PC-3 (cell line): Measurements from ENCODE around the gene CFAP20DC. TPM values are rescaled to one million over a fixed set of nuclear protein-coding genes. Genes with fewer than 3 reads are reported as not detected.

Experiments
- ATAC-seq: fragments of 200-7000 bp; cut with Tn5 transposase; 2 replicates; pipeline ENCODE4 v1.9.1; 2020; ENCODE audit warnings: mild to moderate bottlenecking, moderate library complexity
- BruUV-seq: library from RNA; stranded (reverse); fragments of 400-500 nt; replicated peaks from 2 replicates; lab custom pipeline; 2021; lab: Mats Ljungman, UMichigan
- CTCF ChIA-PET: fragments of 300-600 bp; sonication (Branson Sonifier 250); formaldehyde crosslinking; loops from one replicate; lab custom pipeline; 2022; ENCODE audit warnings: antibody characterized with exemption; lab: Charles Lee
- POLR2A ChIA-PET: fragments of 300-600 bp; sonication (Branson Sonifier 250); formaldehyde crosslinking; loops from one replicate; lab custom pipeline; 2022; ENCODE audit warnings: antibody characterized with exemption; ENCODE audit not compliant: unreplicated experiment; lab: Charles Lee
- DNase-seq: peaks from one replicate; pipeline ENCODE4 v3.0.0-alpha.2; 2015
- H2AFZ ChIP-seq: fragments of 300-600 bp; sonication (generic); 2 replicates; pipeline ENCODE4 v1.6.0; 2016; ENCODE audit warnings: antibody characterized with exemption, low read length
- H3F3A ChIP-seq: fragments of 300-600 bp; sonication (generic); one replicate; pipeline ENCODE4 v1.6.0; 2017; ENCODE audit warnings: antibody characterized with exemption, low read length, control low read depth, mild to moderate bottlenecking; ENCODE audit not compliant: unreplicated experiment
- H3K27ac ChIP-seq: fragments of 300-600 bp; sonication (generic); 2 replicates; pipeline ENCODE4 v1.5.1; 2016; ENCODE audit warnings: mild to moderate bottlenecking, low read length
- H3K27me3 ChIP-seq: fragments of 300-600 bp; sonication (generic); 2 replicates; pipeline ENCODE4 v1.6.1; 2016; ENCODE audit warnings: low read length, mixed read lengths
- H3K36me3 ChIP-seq: fragments of 300-600 bp; sonication (generic); 2 replicates; pipeline ENCODE4 v1.6.1; 2016; ENCODE audit warnings: low read depth, mixed run types, low read length, mixed read lengths
- H3K4me1 ChIP-seq: fragments of 300-600 bp; sonication (generic); 2 replicates; pipeline ENCODE4 v1.5.1; 2016; ENCODE audit warnings: low read length; ENCODE audit not compliant: insufficient read depth
- H3K4me2 ChIP-seq: fragments of 300-600 bp; sonication (generic); 2 replicates; pipeline ENCODE4 v1.6.0; 2016; ENCODE audit warnings: low read length
- H3K4me3 ChIP-seq: fragments of 300-600 bp; sonication (generic); 2 replicates; pipeline ENCODE4 v1.5.1; 2016; ENCODE audit warnings: mild to moderate bottlenecking, low read length, mixed read lengths
- H3K79me2 ChIP-seq: fragments of 300-600 bp; sonication (generic); 2 replicates; pipeline ENCODE4 v1.6.1; 2017; ENCODE audit warnings: low read length, mixed read lengths
- H3K9ac ChIP-seq: fragments of 300-600 bp; sonication (generic); 2 replicates; pipeline ENCODE4 v1.6.0; 2016; ENCODE audit warnings: mild to moderate bottlenecking, low read length
- H3K9me2 ChIP-seq: fragments of 300-600 bp; sonication (generic); replicated peaks from 2 replicates; pipeline ENCODE4 v1.6.1; 2016; ENCODE audit warnings: mixed run types, low read length, mixed read lengths
- H3K9me3 ChIP-seq: fragments of 300-600 bp; sonication (generic); 2 replicates; pipeline ENCODE4 v1.6.1; 2016; ENCODE audit warnings: low read length, mixed read lengths
- H4K20me1 ChIP-seq: fragments of 300-600 bp; sonication (generic); 2 replicates; pipeline ENCODE4 v1.6.1; 2016; ENCODE audit warnings: low read length, mixed read lengths
- EZH2 ChIP-seq: fragments of 300-600 bp; sonication (generic); IDR thresholded peaks from one replicate; pipeline ENCODE4 v1.6.1; 2017; ENCODE audit warnings: antibody characterized with exemption, mild to moderate bottlenecking, low read length; ENCODE audit not compliant: unreplicated experiment
- EZH2phosphoT487 ChIP-seq: fragments of 300-600 bp; sonication (generic); IDR thresholded peaks from 2 replicates; pipeline ENCODE4 v1.6.1; 2018; ENCODE audit warnings: mild to moderate bottlenecking, antibody characterized with exemption, low read length, borderline replicate concordance
- intact Hi-C: fragments of 100-400 bp; cut with micrococcal nuclease; formaldehyde crosslinking; loops from 2 replicates; pipeline ENCODE4 v1.9.0; 2023
- total RNA-seq: library from RNA; depleted of rRNA; stranded (reverse); fragments of >200 nt; gene quantifications from 2 replicates; pipeline ENCODE4 v1.2.3, GENCODE V29; 2014
- TF ChIP-seq, protein P1 (sequence below): fragments of 300-600 bp; sonication (generic); conservative IDR thresholded peaks from 2 replicates; pipeline ENCODE4 v1.5.1; 2017; ENCODE audit warnings: antibody characterized with exemption, low read depth, mild to moderate bottlenecking, low read length

The CFAP20DC gene
- total RNA-seq, 1 experiment from 2014 or later = 15.4 TPM

DNA sequence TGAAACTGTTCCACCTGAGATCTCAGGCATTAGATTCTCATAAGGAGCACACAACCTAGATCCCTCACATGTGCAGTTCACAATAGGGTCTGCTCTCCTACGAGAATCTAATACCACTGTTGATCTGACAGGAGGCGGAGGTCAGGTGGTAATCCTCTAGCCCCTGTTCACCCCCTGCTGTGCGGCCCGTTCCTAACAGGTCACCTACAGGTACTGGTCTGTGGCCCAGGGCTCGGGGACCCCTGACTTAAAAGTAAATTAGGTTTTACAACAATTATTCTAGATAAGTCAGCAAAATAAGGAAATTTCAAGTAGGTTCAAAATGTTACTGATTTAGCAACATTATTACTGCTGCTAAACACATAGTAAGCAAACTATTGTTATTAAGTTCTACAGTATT, 58.2 kb downstream of the CFAP20DC start:
- H2AFZ ChIP-seq = no peak overlapping the region
- H3K27me3 ChIP-seq = no peaks in the 10 kb centered on the region
- H3K9ac ChIP-seq = no peak overlapping the region
- no peaks in the 10 kb centered on the region for H3K9me2 ChIP-seq
- TF ChIP-seq, protein P1, sequence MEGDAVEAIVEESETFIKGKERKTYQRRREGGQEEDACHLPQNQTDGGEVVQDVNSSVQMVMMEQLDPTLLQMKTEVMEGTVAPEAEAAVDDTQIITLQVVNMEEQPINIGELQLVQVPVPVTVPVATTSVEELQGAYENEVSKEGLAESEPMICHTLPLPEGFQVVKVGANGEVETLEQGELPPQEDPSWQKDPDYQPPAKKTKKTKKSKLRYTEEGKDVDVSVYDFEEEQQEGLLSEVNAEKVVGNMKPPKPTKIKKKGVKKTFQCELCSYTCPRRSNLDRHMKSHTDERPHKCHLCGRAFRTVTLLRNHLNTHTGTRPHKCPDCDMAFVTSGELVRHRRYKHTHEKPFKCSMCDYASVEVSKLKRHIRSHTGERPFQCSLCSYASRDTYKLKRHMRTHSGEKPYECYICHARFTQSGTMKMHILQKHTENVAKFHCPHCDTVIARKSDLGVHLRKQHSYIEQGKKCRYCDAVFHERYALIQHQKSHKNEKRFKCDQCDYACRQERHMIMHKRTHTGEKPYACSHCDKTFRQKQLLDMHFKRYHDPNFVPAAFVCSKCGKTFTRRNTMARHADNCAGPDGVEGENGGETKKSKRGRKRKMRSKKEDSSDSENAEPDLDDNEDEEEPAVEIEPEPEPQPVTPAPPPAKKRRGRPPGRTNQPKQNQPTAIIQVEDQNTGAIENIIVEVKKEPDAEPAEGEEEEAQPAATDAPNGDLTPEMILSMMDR = no peak
- no peak for TF ChIP-seq EZH2phosphoT487
- 0 out of 2 replicates have a peak, but pooled peaks cover 3% of the 10 kb centered on the region for H3K36me3 ChIP-seq
- DNase-seq (no peak), ATAC-seq (no peak)
- H3K79me2 ChIP-seq = no peaks in the 10 kb centered on the region
- intact Hi-C loops = loop anchor here (10.0 kb wide), 2 partner anchors 373 to 453 kb away; no protein-coding TSS in a partner anchor
- CTCF ChIA-PET = no interaction called here
- BruUV-seq = no TSS peak
- peaks cover 5% of the 10 kb centered on the region; the same call in 1 of the 2 replicates for H3K9me3 ChIP-seq
- POLR2A ChIA-PET = no interaction called here
- H3F3A ChIP-seq = no peaks in the 10 kb centered on the region
- H3K4me2 ChIP-seq = no peak overlapping the region
- no peaks in the 10 kb centered on the region for H4K20me1 ChIP-seq
- H3K27ac ChIP-seq = no peak overlapping the region
- H3K4me1 ChIP-seq = peaks cover 19% of the 10 kb centered on the region
- no peak overlapping the region for H3K4me3 ChIP-seq

DNA sequence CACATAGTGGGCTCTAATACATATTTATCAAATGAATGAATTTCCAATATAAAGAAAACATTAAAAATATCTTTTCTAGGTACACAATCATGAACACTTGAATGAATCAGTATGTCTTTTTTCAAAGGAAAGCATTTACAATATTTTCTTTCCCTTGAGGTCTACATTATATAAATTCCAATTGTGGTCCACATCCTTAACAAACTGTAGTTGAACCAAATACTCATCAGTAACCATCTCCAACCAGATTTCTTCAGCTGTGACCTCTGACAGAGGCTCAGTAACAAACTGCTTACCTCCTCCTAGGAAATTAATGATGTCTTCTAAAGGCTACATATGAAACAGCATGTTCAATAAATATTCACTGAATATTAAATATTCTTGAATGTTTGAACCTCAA, 58.8 kb downstream of the CFAP20DC start:
- H3F3A ChIP-seq = no peaks in the 10 kb centered on the region
- CTCF ChIA-PET = no interaction called here
- intact Hi-C loops = loop anchor here (10.0 kb wide), 2 partner anchors 374 to 454 kb away; no protein-coding TSS in a partner anchor

DNA sequence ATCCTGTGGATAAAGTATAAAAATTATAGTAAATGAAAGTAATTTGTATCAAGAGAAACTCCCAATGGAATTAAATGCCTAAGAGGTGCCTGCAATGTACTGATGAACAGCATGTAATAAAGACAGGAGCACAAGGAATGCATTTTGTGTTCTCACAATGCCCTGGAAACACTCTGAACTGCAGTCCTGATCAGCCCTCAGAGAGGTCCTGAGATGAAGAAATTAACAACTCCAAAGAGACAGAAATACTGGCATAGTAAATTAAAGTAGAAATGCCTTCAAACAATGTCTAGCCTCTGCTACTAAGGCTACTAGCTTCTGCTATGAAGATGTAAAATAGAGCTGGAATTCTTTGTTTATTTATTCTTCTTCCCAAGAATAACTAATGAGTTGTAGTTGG, 59.9 kb downstream of the CFAP20DC start:
- no peak for ATAC-seq
- intact Hi-C loops = loop anchor here (2.0 to 10.0 kb wide), 3 partner anchors 349 to 455 kb away; no protein-coding TSS in a partner anchor
- ChIA-PET CTCF (no interaction called here), POLR2A (no interaction called here)
- H3K27ac ChIP-seq = no peak overlapping the region
- H3K9me2 ChIP-seq = no peaks in the 10 kb centered on the region
- no peak for TF ChIP-seq EZH2phosphoT487
- TF ChIP-seq, protein P1 = no peak
- TF ChIP-seq EZH2 = no peak
- no peak overlapping the region for H3K9ac ChIP-seq
- H3K9me3 ChIP-seq = peaks cover 5% of the 10 kb centered on the region; the same call in 1 of the 2 replicates
- no peaks in the 10 kb centered on the region for H3K79me2 ChIP-seq
- H3K4me2 ChIP-seq = no peak overlapping the region
- H3K36me3 ChIP-seq = 0 out of 2 replicates have a peak, but pooled peaks cover 4% of the 10 kb centered on the region
- no peak for DNase-seq
- H2AFZ ChIP-seq = no peak overlapping the region
- H4K20me1 ChIP-seq = no peaks in the 10 kb centered on the region
- H3F3A ChIP-seq = no peaks in the 10 kb centered on the region
- H3K4me1 ChIP-seq = peaks cover 19% of the 10 kb centered on the region
- no peak overlapping the region for H3K4me3 ChIP-seq
- no peaks in the 10 kb centered on the region for H3K27me3 ChIP-seq
- BruUV-seq = no TSS peak

More for the DNA sequence above, 58.8 kb downstream of the CFAP20DC start:
- H3K4me1 ChIP-seq = peaks cover 19% of the 10 kb centered on the region
- H3K27ac ChIP-seq = no peak overlapping the region
- ATAC-seq (no peak), DNase-seq (no peak)
- H3K27me3 ChIP-seq = no peaks in the 10 kb centered on the region
- no peaks in the 10 kb centered on the region for H3K79me2 ChIP-seq
- TF ChIP-seq, protein P1 = no peak
- TF ChIP-seq EZH2phosphoT487 (no peak), EZH2 (no peak)
- peaks cover 5% of the 10 kb centered on the region; the same call in 1 of the 2 replicates for H3K9me3 ChIP-seq
- H3K4me2 ChIP-seq = no peak overlapping the region
- no peak overlapping the region for H3K9ac ChIP-seq
- BruUV-seq = no TSS peak
- H3K9me2 ChIP-seq = no peaks in the 10 kb centered on the region
- H3K36me3 ChIP-seq = 0 out of 2 replicates have a peak, but pooled peaks cover 4% of the 10 kb centered on the region
- no peaks in the 10 kb centered on the region for H4K20me1 ChIP-seq
- H2AFZ ChIP-seq = no peak overlapping the region
- H3K4me3 ChIP-seq = no peak overlapping the region
- POLR2A ChIA-PET = no interaction called here
